Measurements from ENCODE around the gene TSC22D1.

Gene TSC22D1

DNA sequence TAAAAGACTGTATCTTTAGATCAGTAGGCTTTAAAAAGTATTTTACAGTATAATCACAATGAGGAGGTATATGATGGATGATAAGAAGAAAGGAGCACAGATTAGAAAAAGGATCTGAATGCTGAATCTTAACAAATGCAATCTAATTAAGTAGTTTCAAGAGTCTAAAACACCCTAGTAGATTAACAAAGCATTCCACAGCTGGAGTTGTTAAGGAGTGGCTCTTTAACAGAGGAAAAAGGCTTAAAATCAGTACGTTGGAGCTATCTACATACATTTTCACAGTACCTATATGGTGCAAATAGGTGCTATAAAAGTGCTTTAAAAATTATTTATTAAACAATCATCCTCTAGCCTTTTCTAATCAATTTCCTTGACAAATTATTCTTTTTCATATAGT, 34.5 kb downstream of the TSC22D1 start:
- H3K4me3 ChIP-seq (ENCODE audit: low read depth, low read length): no peak overlapping the region
- TF ChIP-seq, protein P1, sequence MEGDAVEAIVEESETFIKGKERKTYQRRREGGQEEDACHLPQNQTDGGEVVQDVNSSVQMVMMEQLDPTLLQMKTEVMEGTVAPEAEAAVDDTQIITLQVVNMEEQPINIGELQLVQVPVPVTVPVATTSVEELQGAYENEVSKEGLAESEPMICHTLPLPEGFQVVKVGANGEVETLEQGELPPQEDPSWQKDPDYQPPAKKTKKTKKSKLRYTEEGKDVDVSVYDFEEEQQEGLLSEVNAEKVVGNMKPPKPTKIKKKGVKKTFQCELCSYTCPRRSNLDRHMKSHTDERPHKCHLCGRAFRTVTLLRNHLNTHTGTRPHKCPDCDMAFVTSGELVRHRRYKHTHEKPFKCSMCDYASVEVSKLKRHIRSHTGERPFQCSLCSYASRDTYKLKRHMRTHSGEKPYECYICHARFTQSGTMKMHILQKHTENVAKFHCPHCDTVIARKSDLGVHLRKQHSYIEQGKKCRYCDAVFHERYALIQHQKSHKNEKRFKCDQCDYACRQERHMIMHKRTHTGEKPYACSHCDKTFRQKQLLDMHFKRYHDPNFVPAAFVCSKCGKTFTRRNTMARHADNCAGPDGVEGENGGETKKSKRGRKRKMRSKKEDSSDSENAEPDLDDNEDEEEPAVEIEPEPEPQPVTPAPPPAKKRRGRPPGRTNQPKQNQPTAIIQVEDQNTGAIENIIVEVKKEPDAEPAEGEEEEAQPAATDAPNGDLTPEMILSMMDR (IDR thresholded peaks at IDR 0.05; ENCODE audit: low read depth, low read length, missing control alignments): no peak
- in situ Hi-C loops (cut with HindIII; ENCODE audit: low sequenced_read_pairs): no loop called here
- no peak for DNase-seq (ENCODE audit: low read depth)

DNA sequence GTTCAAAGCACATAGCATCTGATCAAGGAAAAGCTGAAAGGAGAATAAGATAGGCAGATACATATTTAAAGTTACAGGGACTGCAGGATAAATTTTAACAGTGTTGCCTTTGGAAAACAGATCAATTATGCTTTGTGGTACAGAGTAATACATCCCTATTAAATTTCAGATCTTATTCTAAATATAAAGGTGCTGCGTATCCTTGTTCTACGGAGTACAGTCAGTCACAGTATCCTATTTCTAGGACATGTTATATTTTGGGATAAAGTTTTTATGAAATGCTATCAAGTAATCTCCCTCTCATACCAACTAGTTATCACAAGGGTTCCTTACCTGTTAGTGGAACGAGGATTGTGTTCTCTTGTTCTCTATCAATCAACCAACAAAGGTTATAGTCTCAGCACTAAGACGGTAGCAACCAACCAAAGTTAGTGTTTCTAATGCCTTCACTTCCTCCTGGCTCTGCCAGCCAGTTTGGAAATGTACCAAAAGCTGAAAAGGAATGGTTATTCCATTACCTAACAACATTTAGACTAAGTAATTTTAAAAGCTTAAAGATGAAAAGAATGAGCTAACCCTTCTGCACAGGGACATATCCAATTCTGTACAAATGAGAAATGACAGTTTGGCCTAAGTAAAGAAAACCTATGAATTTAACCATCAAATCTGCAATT, 35.2 kb downstream of the TSC22D1 start:
- in situ Hi-C loops (cut with HindIII; ENCODE audit: low sequenced_read_pairs): no loop called here
- no peak overlapping the region for H3K4me3 ChIP-seq (ENCODE audit: low read depth, low read length)
- TF ChIP-seq, protein P1 (IDR thresholded peaks at IDR 0.05; ENCODE audit: low read depth, low read length, missing control alignments): no peak
- DNase-seq (ENCODE audit: low read depth): no peak

DNA sequence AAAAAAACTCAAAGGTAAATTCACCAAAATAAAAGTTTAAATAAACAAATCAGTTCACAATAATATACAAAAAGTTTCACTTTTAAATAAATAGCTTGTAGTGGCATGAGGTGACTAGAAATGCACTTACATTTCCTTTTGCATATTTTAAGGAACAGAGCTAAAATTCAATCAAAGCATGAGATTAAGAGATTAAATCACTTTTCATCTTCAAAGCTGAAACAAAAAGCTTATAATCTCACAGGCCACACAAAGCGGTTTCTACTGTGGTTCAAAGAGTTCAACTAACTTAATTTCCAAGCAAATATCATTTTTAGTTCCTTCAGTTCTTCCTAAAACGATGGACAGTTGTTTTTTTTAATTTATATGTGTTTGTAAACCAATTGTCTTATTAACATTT, 38.9 kb downstream of the TSC22D1 start:
- TF ChIP-seq, protein P1 (IDR thresholded peaks at IDR 0.05; ENCODE audit: low read depth, low read length, missing control alignments): no peak
- no peak overlapping the region for H3K4me3 ChIP-seq (ENCODE audit: low read depth, low read length)
- no peak for DNase-seq (ENCODE audit: low read depth)
- in situ Hi-C loops (cut with HindIII; ENCODE audit: low sequenced_read_pairs): no loop called here

DNA sequence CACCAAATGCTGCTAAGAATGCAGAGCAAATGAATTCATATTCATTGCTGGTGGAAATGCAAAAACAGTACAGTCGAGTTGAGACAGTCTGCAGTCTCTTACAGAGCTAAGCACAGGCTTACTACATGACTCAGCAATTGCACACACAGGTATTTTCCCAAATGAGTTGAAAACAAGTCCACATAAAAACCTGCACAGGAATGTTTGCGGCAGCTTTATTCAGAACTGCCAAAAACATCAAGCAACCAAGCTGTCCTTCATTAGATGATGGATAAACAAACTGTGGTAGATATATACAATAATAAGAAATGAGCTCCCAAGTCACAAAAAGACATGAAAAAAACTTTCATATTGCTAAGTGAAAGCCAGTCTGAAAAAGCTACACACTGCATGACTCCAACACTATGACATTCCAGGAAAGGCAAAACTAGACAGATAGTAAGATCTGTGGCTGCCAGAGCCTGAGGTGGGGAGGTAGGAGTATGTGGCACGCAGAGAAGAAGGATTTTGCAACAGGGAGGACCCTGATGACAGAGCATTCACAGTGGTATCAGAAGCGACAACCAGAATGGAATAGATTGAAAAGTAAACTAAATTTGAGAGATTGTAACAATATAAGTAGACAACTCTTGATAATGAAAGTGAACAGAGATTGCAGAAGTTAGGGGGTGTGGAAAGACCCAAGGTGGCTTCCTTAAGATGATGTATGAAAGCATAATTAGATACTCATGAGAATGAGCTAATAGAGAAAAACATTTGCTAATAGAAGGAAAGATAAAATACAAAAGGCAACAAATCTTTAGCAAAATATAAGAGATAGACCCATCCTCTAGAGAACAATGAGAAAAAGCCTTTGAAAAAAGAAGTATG, 52.7 kb downstream of the TSC22D1 start:
- H3K4me3 ChIP-seq (ENCODE audit: low read depth, low read length): no peak overlapping the region
- peak; percentile 39 for DNase-seq (ENCODE audit: low read depth)
- TF ChIP-seq, protein P1 (IDR thresholded peaks at IDR 0.05; ENCODE audit: low read depth, low read length, missing control alignments): no peak
- in situ Hi-C loops (cut with HindIII; ENCODE audit: low sequenced_read_pairs): no loop called here

DNA sequence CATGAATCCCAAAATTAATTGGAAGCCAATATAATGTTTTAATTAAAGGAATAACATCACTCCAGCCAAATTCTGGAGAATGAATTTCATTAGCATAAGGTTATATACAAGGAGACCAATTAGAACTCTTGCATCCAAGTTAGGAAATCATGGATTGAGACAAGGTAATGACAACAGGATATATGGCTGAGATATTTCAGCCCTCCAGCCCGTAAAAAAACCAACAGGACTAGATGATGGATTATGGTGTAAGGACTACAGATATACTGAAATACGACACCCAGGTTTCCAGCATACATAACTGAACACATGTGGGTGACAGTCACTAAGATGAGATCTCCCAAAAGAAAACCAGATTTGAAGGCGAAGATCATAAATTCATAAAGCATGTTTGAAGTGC, 56.5 kb downstream of the TSC22D1 start:
- DNase-seq (ENCODE audit: low read depth): no peak
- in situ Hi-C loops (cut with HindIII; ENCODE audit: low sequenced_read_pairs): no loop called here
- H3K4me3 ChIP-seq (ENCODE audit: low read depth, low read length): no peak overlapping the region
- TF ChIP-seq, protein P1 (IDR thresholded peaks at IDR 0.05; ENCODE audit: low read depth, low read length, missing control alignments): no peak

DNA sequence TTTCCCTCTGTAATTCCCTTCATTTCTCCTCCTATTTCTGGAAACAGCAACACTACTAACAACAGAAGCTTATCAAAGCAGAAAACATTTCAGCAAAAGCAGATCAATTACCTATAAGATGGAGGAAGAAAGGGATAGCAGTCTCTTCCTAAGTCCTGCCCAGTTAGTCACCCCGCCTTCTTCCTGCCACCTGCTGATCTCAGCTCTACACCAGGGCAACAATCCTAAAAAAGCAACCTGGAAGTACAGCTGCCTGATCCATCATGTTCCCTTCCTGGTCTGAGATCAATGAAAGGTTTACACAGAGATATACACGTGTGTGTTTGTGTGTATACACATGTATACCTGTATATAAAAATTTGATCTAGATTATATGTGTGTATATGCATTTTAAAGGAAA, 59.4 kb downstream of the TSC22D1 start:
- H3K4me3 ChIP-seq (ENCODE audit: low read depth, low read length): no peak overlapping the region
- in situ Hi-C loops (cut with HindIII; ENCODE audit: low sequenced_read_pairs): no loop called here
- TF ChIP-seq, protein P1 (IDR thresholded peaks at IDR 0.05; ENCODE audit: low read depth, low read length, missing control alignments): no peak
- no peak for DNase-seq (ENCODE audit: low read depth)

Measured in astrocyte of the cerebellum (primary cell).